Stimulated activated CD8-positive, alpha-beta memory T cell treated with anti-CD3 and anti-CD28 coated beads, Interleukin-2, amount 100 ng/mL, for 48 hours (primary cell): ENCODE measurements around the gene SEPTIN12.

ENCODE experiments used
- DNase-seq, 2 donors: peaks; one replicate each; pipeline ENCODE4 v3.0.0-alpha.2; 2020; ENCODE audit warnings: low read depth in 2 of 2

SEPTIN12 gene

GRCh38 chr16:4729876-4730275 is 58.3 kb downstream of the SEPTIN12 start:
- no peak for DNase-seq

GRCh38 chr16:4728676-4729075 is 59.5 kb downstream of the SEPTIN12 start:
- DNase-seq: no peak
